GM23338 (cell line): ENCODE measurements around the gene RALY. TPM values are rescaled to one million over a fixed set of nuclear protein-coding genes. Genes with fewer than 3 reads are reported as not detected.

Source experiments
- ATAC-seq: fragments of 200-7000 bp; cut with Tn5 transposase; 3 replicates; pipeline ENCODE4 v1.9.1; 2020
- DNase-seq: peaks from one replicate; pipeline ENCODE4 v3.0.0-alpha.2; 2015; ENCODE audit warnings: low spot score
- H2AFZ ChIP-seq: fragments of 200-600 bp; sonication (generic); 2 replicates; pipeline ENCODE4 v1.8.0; 2016; ENCODE audit warnings: antibody characterized with exemption, mild to moderate bottlenecking, moderate library complexity
- H3F3A ChIP-seq: fragments of 200-600 bp; sonication (generic); replicated peaks from 2 replicates; pipeline ENCODE4 v1.8.0; 2017; ENCODE audit warnings: antibody characterized with exemption, mixed run types, low read depth
- H3K27ac ChIP-seq: fragments of 200-600 bp; sonication (generic); 2 replicates; pipeline ENCODE4 v1.6.1; 2016; ENCODE audit warnings: low read depth
- H3K27me3 ChIP-seq: fragments of 200-600 bp; sonication (generic); 2 replicates; pipeline ENCODE4 v1.8.0; 2016; ENCODE audit warnings: mild to moderate bottlenecking, mixed run types, moderate library complexity; ENCODE audit not compliant: insufficient read depth
- H3K36me3 ChIP-seq: fragments of 200-600 bp; sonication (generic); 2 replicates; pipeline ENCODE4 v1.8.0; 2016; ENCODE audit warnings: mild to moderate bottlenecking; ENCODE audit not compliant: insufficient read depth
- H3K4me1 ChIP-seq: fragments of 200-600 bp; sonication (generic); 2 replicates; pipeline ENCODE4 v1.8.0; 2016; ENCODE audit warnings: mild to moderate bottlenecking, moderate library complexity; ENCODE audit not compliant: insufficient read depth
- H3K4me2 ChIP-seq: fragments of 200-600 bp; sonication (generic); 2 replicates; pipeline ENCODE4 v1.7.1; 2017; ENCODE audit warnings: mixed run types
- H3K4me3 ChIP-seq: fragments of 200-600 bp; sonication (generic); 2 replicates; pipeline ENCODE4 v1.6.1; 2016; ENCODE audit warnings: mixed run types
- H3K79me2 ChIP-seq: fragments of 200-600 bp; sonication (generic); replicated peaks from 2 replicates; pipeline ENCODE4 v1.8.0; 2017; ENCODE audit warnings: mild to moderate bottlenecking; ENCODE audit not compliant: insufficient read depth
- H3K9me2 ChIP-seq: fragments of 200-600 bp; sonication (generic); 2 replicates; pipeline ENCODE4 v1.8.0; 2017; ENCODE audit not compliant: insufficient read depth
- H4K20me1 ChIP-seq: fragments of 200-600 bp; sonication (generic); replicated peaks from 2 replicates; pipeline ENCODE4 v1.8.0; 2017; ENCODE audit warnings: mild to moderate bottlenecking; ENCODE audit not compliant: insufficient read depth
- H3K27ac Mint-ChIP-seq: 2 replicates; pipeline ENCODE4 v1.8.0; 2020; ENCODE audit warnings: inconsistent platforms, mild to moderate bottlenecking, moderate library complexity, mixed read lengths
- H3K27me3 Mint-ChIP-seq: 3 replicates; pipeline ENCODE4 v1.8.0; 2022; ENCODE audit warnings: low read depth, mild to moderate bottlenecking, moderate library complexity, mixed read lengths, inconsistent platforms; ENCODE audit not compliant: insufficient read depth, poor library complexity
- H3K36me3 Mint-ChIP-seq: 3 replicates; pipeline ENCODE4 v1.8.0; 2021; ENCODE audit warnings: low read depth, mild to moderate bottlenecking, inconsistent platforms, moderate library complexity, mixed read lengths
- H3K4me1 Mint-ChIP-seq: 3 replicates; pipeline ENCODE4 v1.8.0; 2020; ENCODE audit warnings: mild to moderate bottlenecking, inconsistent platforms, mixed read lengths
- H3K4me3 Mint-ChIP-seq: 3 replicates; pipeline ENCODE4 v1.8.0; 2021; ENCODE audit warnings: moderate library complexity, mild to moderate bottlenecking, inconsistent platforms, mixed read lengths
- H3K9me3 Mint-ChIP-seq: 3 replicates; pipeline ENCODE4 v1.8.0; 2020; ENCODE audit warnings: moderate library complexity, mild to moderate bottlenecking, inconsistent platforms, mixed read lengths
- CREB1 ChIP-seq: fragments of 250-450 bp; sonication (Bioruptor Pico); IDR thresholded peaks from 2 replicates; pipeline ENCODE4 v1.5.0; 2020; ENCODE audit warnings: low read depth, mild to moderate bottlenecking, moderate library complexity
- EZH2 ChIP-seq: fragments of 200-600 bp; sonication (generic); IDR thresholded peaks from one replicate; pipeline ENCODE4 v1.8.0; 2017; ENCODE audit warnings: antibody characterized with exemption, mild to moderate bottlenecking, low read depth; ENCODE audit not compliant: unreplicated experiment
- EZH2phosphoT487 ChIP-seq: fragments of 200-600 bp; sonication (generic); IDR thresholded peaks from one replicate; pipeline ENCODE4 v1.8.1; 2018; ENCODE audit warnings: antibody characterized with exemption; ENCODE audit not compliant: unreplicated experiment
- JUNB ChIP-seq: IDR thresholded peaks from one replicate; pipeline ENCODE4 v1.6.1; 2016; ENCODE audit warnings: antibody characterized with exemption; ENCODE audit not compliant: unreplicated experiment
- NANOG ChIP-seq: IDR thresholded peaks from 2 replicates; pipeline ENCODE4 v1.6.1; 2016; ENCODE audit warnings: antibody characterized with exemption, borderline replicate concordance
- POLR2AphosphoS5 ChIP-seq: IDR thresholded peaks from 2 replicates; pipeline ENCODE4 v1.6.1; 2016; ENCODE audit warnings: antibody characterized with exemption, low read depth
- REST ChIP-seq: IDR thresholded peaks from one replicate; pipeline ENCODE4 v1.6.1; 2018; ENCODE audit warnings: antibody characterized with exemption; ENCODE audit not compliant: unreplicated experiment
- STAT1 ChIP-seq: IDR thresholded peaks from one replicate; pipeline ENCODE4 v1.6.1; 2016; ENCODE audit warnings: antibody characterized with exemption; ENCODE audit not compliant: unreplicated experiment
- ZNF114 ChIP-seq: fragments of 250-450 bp; sonication (Bioruptor Pico); IDR thresholded peaks from 2 replicates; pipeline ENCODE4 v1.5.0; 2020; ENCODE audit warnings: mild to moderate bottlenecking, moderate library complexity
- ZNF331 ChIP-seq: fragments of 250-450 bp; sonication (Bioruptor Pico); IDR thresholded peaks from 2 replicates; pipeline ENCODE4 v1.5.0; 2020; ENCODE audit warnings: low read depth, mild to moderate bottlenecking, moderate library complexity
- polyA plus RNA-seq: library from polyadenylated mRNA; unstranded; fragments of >200 nt; fragmentation: Nextera tagmentation; extraction: Ambion mirVana; gene quantifications from 2 replicates; pipeline ENCODE4 v1.2.1, GENCODE V29; 2016
- total RNA-seq: library from RNA; depleted of rRNA; stranded (reverse); fragments of >200 nt; shearing (Covaris generic); gene quantifications from 2 replicates; pipeline ENCODE4 v1.2.3, GENCODE V29; 2014
- TF ChIP-seq, protein P1 (sequence below), 2 experiments: fragments of 200-600 bp in 1 of 2; sonication (generic) in 1 of 2; conservative IDR thresholded peaks; 2 replicates each; pipeline versions ENCODE4 v1.5.1 to v1.6.1; 2016 to 2017; ENCODE audit warnings: antibody characterized with exemption in 2 of 2, low read depth in 2 of 2, mild to moderate bottlenecking in 2 of 2, moderate library complexity in 1 of 2
- TF ChIP-seq, protein P2 (sequence below): fragments of 250-450 bp; sonication (Bioruptor Pico); IDR thresholded peaks from 2 replicates; pipeline ENCODE4 v1.5.0; 2020; ENCODE audit warnings: mild to moderate bottlenecking, moderate library complexity
- TF ChIP-seq, protein P3 (sequence below): IDR thresholded peaks from 2 replicates; pipeline ENCODE4 v1.6.1; 2016; ENCODE audit warnings: antibody characterized with exemption

Gene RALY
- total and polyA plus RNA-seq, 2 experiments from 2014 or later = 144 to 167 TPM

DNA sequence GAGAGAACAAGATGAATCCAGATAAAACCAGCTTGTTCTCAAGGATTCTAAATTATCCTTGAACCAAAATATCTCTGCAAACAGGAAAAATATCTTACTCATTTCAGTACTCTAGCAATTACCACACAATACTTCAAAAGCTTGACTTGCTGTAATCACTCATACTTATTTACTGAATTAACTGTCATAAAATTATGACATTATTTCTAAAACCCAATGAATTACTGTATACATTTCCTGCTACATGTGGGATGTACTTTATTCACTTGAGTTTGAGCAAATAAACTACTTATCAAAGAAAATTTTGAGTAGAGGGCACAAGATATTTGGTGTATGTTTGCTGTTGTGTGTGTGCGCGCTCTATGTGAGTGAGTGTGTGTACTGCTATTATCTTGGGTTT is 108.6 kb downstream of the RALY start:
- Mint-ChIP-seq H3K4me3 (no peak overlapping the region), H3K4me1 (peaks cover 3% of the 10 kb centered on the region), H3K9me3 (no peaks in the 10 kb centered on the region), H3K27ac (no peak overlapping the region), H3K27me3 (no peaks in the 10 kb centered on the region), H3K36me3 (peaks cover 97% of the 10 kb centered on the region)
- H3K9me2 ChIP-seq = no peaks in the 10 kb centered on the region
- H3K4me2 ChIP-seq = no peak overlapping the region
- peaks cover 86% of the 10 kb centered on the region for H3K36me3 ChIP-seq
- H3K27me3 ChIP-seq = no peaks in the 10 kb centered on the region
- H3K4me3 ChIP-seq = no peak overlapping the region
- peaks cover 2% of the 10 kb centered on the region; the same call in 1 of the 2 replicates for H3F3A ChIP-seq
- H3K4me1 ChIP-seq = no peaks in the 10 kb centered on the region
- DNase-seq (no peak), ATAC-seq (no peak)
- H4K20me1 ChIP-seq = peaks cover 85% of the 10 kb centered on the region
- peaks cover 100% of the 10 kb centered on the region for H3K79me2 ChIP-seq
- TF ChIP-seq, protein P1, sequence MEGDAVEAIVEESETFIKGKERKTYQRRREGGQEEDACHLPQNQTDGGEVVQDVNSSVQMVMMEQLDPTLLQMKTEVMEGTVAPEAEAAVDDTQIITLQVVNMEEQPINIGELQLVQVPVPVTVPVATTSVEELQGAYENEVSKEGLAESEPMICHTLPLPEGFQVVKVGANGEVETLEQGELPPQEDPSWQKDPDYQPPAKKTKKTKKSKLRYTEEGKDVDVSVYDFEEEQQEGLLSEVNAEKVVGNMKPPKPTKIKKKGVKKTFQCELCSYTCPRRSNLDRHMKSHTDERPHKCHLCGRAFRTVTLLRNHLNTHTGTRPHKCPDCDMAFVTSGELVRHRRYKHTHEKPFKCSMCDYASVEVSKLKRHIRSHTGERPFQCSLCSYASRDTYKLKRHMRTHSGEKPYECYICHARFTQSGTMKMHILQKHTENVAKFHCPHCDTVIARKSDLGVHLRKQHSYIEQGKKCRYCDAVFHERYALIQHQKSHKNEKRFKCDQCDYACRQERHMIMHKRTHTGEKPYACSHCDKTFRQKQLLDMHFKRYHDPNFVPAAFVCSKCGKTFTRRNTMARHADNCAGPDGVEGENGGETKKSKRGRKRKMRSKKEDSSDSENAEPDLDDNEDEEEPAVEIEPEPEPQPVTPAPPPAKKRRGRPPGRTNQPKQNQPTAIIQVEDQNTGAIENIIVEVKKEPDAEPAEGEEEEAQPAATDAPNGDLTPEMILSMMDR (conservative IDR thresholded peaks at IDR 0.05; ENCODE audit: low read depth in 2 of 2) = no peak
- no peak for TF ChIP-seq REST
- no peak for TF ChIP-seq POLR2AphosphoS5
- TF ChIP-seq NANOG = no peak
- TF ChIP-seq ZNF331 (CRISPR knock-in tag) = no peak
- TF ChIP-seq, protein P2, sequence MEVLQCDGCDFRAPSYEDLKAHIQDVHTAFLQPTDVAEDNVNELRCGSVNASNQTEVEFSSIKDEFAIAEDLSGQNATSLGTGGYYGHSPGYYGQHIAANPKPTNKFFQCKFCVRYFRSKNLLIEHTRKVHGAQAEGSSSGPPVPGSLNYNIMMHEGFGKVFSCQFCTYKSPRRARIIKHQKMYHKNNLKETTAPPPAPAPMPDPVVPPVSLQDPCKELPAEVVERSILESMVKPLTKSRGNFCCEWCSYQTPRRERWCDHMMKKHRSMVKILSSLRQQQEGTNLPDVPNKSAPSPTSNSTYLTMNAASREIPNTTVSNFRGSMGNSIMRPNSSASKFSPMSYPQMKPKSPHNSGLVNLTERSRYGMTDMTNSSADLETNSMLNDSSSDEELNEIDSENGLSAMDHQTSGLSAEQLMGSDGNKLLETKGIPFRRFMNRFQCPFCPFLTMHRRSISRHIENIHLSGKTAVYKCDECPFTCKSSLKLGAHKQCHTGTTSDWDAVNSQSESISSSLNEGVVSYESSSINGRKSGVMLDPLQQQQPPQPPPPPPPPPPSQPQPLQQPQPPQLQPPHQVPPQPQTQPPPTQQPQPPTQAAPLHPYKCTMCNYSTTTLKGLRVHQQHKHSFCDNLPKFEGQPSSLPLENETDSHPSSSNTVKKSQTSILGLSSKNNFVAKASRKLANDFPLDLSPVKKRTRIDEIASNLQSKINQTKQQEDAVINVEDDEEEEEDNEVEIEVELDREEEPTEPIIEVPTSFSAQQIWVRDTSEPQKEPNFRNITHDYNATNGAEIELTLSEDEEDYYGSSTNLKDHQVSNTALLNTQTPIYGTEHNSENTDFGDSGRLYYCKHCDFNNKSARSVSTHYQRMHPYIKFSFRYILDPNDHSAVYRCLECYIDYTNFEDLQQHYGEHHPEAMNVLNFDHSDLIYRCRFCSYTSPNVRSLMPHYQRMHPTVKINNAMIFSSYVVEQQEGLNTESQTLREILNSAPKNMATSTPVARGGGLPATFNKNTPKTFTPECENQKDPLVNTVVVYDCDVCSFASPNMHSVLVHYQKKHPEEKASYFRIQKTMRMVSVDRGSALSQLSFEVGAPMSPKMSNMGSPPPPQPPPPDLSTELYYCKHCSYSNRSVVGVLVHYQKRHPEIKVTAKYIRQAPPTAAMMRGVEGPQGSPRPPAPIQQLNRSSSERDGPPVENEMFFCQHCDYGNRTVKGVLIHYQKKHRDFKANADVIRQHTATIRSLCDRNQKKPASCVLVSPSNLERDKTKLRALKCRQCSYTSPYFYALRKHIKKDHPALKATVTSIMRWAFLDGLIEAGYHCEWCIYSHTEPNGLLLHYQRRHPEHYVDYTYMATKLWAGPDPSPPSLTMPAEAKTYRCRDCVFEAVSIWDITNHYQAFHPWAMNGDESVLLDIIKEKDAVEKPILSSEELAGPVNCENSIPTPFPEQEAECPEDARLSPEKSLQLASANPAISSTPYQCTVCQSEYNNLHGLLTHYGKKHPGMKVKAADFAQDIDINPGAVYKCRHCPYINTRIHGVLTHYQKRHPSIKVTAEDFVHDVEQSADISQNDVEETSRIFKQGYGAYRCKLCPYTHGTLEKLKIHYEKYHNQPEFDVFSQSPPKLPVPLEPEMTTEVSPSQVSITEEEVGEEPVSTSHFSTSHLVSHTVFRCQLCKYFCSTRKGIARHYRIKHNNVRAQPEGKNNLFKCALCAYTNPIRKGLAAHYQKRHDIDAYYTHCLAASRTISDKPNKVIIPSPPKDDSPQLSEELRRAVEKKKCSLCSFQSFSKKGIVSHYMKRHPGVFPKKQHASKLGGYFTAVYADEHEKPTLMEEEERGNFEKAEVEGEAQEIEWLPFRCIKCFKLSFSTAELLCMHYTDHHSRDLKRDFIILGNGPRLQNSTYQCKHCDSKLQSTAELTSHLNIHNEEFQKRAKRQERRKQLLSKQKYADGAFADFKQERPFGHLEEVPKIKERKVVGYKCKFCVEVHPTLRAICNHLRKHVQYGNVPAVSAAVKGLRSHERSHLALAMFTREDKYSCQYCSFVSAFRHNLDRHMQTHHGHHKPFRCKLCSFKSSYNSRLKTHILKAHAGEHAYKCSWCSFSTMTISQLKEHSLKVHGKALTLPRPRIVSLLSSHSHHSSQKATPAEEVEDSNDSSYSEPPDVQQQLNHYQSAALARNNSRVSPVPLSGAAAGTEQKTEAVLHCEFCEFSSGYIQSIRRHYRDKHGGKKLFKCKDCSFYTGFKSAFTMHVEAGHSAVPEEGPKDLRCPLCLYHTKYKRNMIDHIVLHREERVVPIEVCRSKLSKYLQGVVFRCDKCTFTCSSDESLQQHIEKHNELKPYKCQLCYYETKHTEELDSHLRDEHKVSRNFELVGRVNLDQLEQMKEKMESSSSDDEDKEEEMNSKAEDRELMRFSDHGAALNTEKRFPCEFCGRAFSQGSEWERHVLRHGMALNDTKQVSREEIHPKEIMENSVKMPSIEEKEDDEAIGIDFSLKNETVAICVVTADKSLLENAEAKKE = no peak
- TF ChIP-seq EZH2 = no peak
- no peak for TF ChIP-seq STAT1
- TF ChIP-seq CREB1 (CRISPR knock-in tag) = no peak
- TF ChIP-seq, protein P3, sequence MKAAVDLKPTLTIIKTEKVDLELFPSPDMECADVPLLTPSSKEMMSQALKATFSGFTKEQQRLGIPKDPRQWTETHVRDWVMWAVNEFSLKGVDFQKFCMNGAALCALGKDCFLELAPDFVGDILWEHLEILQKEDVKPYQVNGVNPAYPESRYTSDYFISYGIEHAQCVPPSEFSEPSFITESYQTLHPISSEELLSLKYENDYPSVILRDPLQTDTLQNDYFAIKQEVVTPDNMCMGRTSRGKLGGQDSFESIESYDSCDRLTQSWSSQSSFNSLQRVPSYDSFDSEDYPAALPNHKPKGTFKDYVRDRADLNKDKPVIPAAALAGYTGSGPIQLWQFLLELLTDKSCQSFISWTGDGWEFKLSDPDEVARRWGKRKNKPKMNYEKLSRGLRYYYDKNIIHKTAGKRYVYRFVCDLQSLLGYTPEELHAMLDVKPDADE = no peak
- no peak for TF ChIP-seq JUNB
- TF ChIP-seq ZNF114 (CRISPR knock-in tag) = no peak
- no peak for TF ChIP-seq EZH2phosphoT487
- H2AFZ ChIP-seq = no peak overlapping the region
- H3K27ac ChIP-seq = no peak overlapping the region
